HG02938 (cell line): ENCODE measurements around the gene TSPAN2.

Experiments
- ATAC-seq: cut with Tn5 transposase; IDR thresholded peaks from one replicate; pipeline ENCODE4 v1.9.1; 2021; ENCODE audit warnings: mild to moderate bottlenecking, moderate library complexity; ENCODE audit not compliant: unreplicated experiment

The TSPAN2 gene

GRCh38 chr1:115077286-115077983, 11.9 kb downstream of the TSPAN2 start:
- no peak for ATAC-seq

GRCh38 chr1:115076384-115076915, 12.9 kb downstream of the TSPAN2 start:
- no peak for ATAC-seq

GRCh38 chr1:115074839-115075534, 14.3 kb downstream of the TSPAN2 start:
- ATAC-seq = no peak

- ATAC-seq = no peak
Observed at GRCh38 chr1:115073298-115074087, 15.8 kb downstream of the TSPAN2 start.

- no peak for ATAC-seq
Observed at GRCh38 chr1:115071012-115071664, 18.2 kb downstream of the TSPAN2 start.

GRCh38 chr1:115069659-115070308, 19.5 kb downstream of the TSPAN2 start:
- ATAC-seq = no peak

- no peak for ATAC-seq
Observed at GRCh38 chr1:115068826-115069585, 20.3 kb downstream of the TSPAN2 start.

- ATAC-seq = no peak
Observed at GRCh38 chr1:115067161-115067859, 22.0 kb downstream of the TSPAN2 start.

GRCh38 chr1:115065021-115065420, 24.3 kb downstream of the TSPAN2 start:
- no peak for ATAC-seq

- no peak for ATAC-seq
Observed at GRCh38 chr1:115064461-115064860, 24.8 kb downstream of the TSPAN2 start.

GRCh38 chr1:115063228-115063901, 25.9 kb downstream of the TSPAN2 start:
- no peak for ATAC-seq

GRCh38 chr1:115062542-115063004, 26.7 kb downstream of the TSPAN2 start:
- ATAC-seq = no peak

- ATAC-seq = no peak
Observed at GRCh38 chr1:115060501-115060900, 28.8 kb downstream of the TSPAN2 start.

- no peak for ATAC-seq
Observed at GRCh38 chr1:115059316-115059715, 30.0 kb downstream of the TSPAN2 start.

GRCh38 chr1:115057661-115058254, 31.5 kb downstream of the TSPAN2 start:
- ATAC-seq = no peak

GRCh38 chr1:115056395-115056798, 32.9 kb downstream of the TSPAN2 start:
- ATAC-seq = no peak

- ATAC-seq = peak; percentile 89
Observed at GRCh38 chr1:115052454-115053083, 36.7 kb downstream of the TSPAN2 start.

GRCh38 chr1:115051850-115052249, 37.5 kb downstream of the TSPAN2 start:
- ATAC-seq = no peak
